HG03139 (cell line): ENCODE results near the gene IGLL1.
"Not testable (repeated sequence)": the region's sequence is repeated elsewhere in the genome, so short reads cannot be mapped to it uniquely, and the experiment has no call there.

Experiments used
- ATAC-seq: cut with Tn5 transposase; IDR thresholded peaks from one replicate; pipeline ENCODE4 v1.9.1; 2021; ENCODE audit not compliant: unreplicated experiment

Gene IGLL1

DNA sequence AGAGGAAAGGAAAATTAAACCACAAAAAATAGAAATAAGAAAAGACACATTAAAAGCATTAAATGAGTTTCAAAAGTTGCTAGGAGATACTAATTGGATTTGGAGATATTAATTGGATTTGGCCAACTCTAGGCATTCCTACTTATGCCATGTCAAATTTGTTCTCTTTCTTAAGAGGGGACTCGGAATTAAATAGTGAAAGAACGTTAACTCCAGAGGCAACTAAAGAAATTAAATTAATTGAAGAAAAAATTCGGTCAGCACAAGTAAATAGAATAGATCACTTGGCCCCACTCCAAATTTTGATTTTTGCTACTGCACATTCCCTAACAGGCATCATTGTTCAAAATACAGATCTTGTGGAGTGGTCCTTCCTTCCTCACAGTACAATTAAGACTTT is 37.7 kb downstream of the IGLL1 start:
- ATAC-seq, result not testable (repeated sequence)

DNA sequence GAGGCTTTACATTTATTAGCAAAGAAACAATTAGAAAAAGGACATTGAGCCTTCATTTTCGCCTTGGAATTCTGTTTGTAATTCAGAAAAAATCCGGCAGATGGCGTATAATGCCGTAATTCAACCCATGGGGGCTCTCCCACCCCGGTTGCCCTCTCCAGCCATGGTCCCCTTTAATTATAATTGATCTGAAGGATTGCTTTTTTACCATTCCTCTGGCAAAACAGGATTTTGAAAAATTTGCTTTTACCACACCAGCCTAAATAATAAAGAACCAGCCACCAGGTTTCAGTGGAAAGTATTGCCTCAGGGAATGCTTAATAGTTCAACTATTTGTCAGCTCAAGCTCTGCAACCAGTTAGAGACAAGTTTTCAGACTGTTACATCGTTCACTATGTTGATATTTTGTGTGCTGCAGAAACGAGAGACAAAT is 38.2 kb downstream of the IGLL1 start:
- not testable (repeated sequence) for ATAC-seq

DNA sequence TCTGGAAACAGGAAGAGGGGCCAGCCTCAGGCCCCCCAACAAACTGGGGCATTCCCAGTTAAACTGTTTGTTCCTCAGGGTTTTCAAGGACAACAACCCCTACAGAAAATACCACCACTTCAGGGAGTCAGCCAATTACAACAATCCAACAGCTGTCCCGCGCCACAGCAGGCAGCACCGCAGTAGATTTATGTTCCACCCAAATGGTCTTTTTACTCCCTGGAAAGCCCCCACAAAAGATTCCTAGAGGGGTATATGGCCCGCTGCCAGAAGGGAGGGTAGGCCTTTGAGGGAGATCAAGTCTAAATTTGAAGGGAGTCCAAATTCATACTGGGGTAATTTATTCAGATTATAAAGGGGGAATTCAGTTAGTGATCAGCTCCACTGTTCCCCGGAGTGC is 39.3 kb downstream of the IGLL1 start:
- ATAC-seq, result not testable (repeated sequence)

DNA sequence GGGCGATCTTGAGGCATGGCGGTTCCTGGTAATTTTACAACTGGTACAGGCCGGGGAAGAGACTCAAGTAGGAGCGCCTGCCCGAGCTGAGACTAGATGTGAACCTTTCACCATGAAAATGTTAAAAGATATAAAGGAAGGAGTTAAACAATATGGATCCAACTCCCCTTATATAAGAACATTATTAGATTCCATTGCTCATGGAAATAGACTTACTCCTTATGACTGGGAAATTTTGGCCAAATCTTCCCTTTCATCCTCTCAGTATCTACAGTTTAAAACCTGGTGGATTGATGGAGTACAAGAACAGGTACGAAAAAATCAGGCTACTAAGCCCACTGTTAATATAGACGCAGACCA is 40.3 kb downstream of the IGLL1 start:
- not testable (repeated sequence) for ATAC-seq

DNA sequence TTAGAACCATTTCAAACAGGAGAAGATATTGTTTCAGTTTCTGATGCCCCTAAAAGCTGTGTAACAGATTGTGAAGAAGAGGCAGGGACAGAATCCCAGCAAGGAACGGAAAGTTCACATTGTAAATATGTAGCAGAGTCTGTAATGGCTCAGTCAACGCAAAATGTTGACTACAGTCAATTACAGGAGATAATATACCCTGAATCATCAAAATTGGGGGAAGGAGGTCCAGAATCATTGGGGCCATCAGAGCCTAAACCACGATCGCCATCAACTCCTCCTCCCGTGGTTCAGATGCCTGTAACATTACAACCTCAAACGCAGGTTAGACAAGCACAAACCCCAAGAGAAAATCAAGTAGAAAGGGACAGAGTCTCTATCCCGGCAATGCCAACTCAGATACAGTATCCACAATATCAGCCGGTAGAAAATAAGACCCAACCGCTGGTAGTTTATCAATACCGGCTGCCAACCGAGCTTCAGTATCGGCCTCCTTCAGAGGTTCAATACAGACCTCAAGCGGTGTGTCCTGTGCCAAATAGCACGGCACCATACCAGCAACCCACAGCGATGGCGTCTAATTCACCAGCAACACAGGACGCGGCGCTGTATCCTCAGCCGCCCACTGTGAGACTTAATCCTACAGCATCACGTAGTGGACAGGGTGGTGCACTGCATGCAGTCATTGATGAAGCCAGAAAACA is 40.8 kb downstream of the IGLL1 start:
- ATAC-seq, result peak; percentile 56

DNA sequence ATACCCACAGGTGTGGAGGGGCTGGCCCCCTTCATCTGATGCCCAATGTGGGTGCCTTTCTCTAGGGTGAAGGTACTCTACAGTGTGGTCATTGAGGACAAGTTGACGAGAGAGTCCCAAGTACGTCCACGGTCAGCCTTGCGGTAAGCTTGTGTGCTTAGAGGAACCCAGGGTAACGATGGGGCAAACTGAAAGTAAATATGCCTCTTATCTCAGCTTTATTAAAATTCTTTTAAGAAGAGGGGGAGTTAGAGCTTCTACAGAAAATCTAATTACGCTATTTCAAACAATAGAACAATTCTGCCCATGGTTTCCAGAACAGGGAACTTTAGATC is 41.4 kb downstream of the IGLL1 start:
- not testable (repeated sequence) for ATAC-seq

DNA sequence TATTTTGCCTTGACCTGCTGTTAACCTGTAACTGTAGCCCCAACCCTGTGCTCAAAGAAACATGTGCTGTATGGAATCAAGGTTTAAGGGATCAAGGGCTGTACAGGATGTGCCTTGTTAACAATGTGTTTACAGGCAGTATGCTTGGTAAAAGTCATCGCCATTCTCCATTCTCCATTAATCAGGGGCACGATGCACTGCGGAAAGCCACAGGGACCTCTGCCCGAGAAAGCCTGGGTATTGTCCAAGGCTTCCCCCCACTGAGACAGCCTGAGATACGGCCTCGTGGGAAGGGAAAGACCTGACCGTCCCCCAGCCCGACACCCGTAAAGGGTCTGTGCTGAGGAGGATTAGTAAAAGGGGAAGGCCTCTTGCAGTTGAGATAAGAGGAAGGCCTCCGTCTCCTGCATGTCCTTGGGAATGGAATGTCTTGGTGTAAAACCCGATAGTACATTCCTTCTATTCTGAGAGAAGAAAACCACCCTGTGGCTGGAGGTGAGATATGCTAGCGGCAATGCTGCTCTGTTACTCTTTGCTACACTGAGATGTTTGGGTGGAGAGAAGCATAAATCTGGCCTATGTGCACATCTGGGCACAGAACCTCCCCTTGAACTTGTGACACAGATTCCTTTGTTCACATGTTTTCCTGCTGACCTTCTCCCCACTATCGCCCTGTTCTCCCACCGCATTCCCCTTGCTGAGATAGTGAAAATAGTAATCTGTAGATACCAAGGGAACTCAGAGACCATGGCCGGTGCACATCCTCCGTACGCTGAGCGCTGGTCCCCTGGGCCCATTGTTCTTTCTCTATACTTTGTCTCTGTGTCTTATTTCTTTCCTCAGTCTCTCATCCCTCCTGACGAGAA is 42.0 kb downstream of the IGLL1 start:
- not testable (repeated sequence) for ATAC-seq

DNA sequence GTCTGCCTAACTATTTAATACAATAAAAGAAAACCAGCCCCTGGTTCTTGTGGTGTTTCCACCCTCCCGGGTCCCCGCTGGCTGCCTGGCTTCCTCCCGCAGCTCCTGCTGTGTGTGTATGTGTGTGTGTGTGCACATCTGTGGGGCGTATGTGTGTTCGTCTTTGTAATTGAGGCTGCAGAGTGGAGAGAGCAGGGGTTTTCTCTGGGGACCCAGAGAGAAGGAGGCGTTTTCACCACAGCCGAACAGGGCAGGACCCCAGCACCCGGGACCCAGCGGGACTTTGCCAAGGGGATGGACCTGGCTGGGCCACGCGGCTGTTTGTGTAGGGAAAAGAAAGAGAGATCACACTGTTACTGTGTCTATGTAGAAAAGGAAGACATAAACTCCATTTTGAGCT is 42.7 kb downstream of the IGLL1 start:
- ATAC-seq, result no peak

DNA sequence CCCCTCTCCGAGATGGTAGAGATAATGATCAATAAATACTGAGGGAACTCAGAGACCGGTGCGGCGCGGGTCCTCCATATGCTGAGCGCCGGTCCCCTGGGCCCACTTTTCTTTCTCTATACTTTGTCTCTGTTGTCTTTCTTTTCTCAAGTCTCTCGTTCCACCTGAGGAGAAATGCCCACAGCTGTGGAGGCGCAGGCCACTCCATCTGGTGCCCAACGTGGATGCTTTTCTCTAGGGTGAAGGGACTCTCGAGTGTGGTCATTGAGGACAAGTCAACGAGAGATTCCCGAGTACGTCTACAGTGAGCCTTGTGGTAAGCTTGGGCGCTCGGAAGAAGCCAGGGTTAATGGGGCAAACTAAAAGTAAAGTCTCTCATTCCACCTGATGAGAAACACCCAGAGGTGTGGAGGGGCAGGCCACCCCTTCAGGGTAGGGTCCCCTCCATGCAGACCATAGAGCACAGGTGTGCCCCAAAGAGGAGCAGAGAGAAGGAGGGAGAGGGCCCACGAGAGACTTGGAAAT is 43.2 kb downstream of the IGLL1 start:
- ATAC-seq, result no peak

DNA sequence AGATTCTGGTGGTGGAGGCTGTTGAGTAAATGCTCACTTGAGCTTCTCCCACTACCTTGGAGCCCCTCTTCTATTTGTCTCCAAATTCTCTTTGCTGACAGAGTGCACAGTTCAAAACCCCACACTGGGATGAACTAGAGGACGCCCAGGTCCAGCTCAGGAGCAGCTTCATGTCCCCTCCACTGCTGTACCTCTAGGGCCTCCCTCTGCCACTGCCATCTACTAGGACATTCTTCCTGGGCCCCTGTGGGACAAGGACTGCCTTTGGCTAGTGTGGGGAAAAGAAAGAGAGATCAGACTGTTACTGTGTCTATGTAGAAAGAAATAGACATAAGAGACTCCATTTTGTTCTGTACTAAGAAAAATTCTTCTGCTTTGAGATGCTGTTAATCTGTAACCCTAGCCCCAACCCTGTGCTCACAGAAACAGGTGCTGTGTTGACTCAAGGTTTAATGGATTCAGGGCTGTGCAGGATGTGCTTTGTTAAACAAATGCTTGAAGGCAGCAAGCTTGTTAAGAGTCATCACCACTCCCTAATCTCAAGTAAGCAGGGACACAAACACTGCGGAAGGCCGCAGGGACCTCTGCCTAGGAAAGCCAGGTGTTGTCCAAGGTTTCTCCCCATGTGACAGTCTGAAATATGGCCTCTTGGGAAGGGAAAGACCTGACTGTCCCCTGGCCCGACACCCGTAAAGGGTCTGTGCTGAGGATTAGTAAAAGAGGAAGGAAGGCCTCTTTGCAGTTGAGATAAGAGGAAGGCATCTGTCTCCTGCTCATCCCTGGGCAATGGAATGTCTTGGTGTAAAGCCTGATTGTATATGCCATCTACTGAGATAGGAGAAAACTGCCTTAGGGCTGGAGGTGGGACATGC is 44.1 kb downstream of the IGLL1 start:
- not testable (repeated sequence) for ATAC-seq

DNA sequence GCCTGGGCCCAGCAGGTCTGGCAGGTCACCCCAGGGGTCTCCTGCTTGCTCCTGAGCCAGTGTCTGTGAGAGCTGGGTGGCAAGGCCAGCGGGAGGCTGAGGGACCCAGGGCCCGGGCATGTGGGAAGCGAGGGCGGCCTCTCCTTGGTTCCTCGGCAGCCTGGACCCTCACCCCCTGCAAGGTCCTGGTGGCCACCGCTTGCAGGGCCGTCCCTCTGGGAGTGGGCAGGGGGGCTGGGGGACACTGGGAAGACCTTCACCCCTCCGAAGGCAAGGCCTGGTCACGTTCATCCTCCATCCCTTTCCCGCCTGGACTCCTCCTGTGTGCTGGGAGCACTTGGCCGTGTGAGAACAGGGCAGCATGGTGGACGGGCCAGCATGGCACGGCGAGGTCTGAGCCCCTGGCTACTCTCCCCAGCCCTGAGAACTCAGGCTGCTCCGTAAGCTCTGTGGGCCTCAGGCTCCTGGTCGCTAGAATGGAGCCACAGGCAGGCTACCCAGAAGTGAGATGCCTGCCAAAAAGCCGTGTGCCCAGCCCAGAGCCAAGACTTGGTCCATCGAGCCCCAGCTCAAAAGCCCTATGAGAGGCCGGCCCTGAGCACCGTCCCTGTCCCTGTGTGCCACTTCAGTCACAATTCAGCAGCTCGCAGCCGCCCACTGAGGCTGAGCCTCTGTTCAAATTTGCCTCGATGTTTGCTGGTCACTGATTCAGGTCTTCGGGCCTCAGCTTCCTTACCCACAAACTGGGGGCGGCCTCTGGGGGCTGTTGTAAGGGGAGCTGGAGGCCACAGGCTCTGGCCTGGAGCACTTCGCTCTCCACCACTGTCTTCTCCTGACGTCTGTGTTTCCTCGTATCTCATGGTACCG is 45.0 kb downstream of the IGLL1 start:
- no peak for ATAC-seq

DNA sequence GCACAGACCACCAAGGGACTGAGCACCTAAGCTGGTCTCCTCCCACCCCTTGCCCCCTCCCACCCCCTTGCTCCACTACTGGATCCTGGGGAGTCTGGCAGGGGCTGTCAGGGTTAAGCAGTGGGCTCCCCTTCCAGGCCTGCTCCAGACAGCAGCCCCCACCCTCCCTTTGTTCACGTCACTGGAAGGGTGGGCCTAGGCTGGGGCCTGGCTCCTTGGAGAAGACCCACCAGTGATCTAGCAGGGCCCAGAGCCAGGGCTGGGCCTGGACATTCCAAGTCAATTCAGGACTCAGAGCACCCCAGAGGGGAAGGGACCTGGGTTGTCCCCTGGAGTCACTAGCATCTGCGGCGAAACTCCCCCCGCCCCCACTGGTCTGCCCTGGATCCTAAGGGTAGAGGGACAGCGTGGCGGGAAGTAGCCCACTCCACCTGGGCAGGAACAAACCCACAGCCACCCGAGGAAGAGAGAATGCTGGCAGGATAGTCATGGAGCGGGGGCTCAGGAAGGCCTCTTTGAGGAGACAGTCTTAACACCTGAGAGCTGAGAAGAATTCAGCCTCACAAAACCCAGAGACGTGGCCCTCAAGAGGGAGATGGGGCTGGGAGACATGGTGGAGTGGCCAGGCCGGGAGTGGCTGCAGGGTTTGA is 45.8 kb downstream of the IGLL1 start:
- no peak for ATAC-seq

DNA sequence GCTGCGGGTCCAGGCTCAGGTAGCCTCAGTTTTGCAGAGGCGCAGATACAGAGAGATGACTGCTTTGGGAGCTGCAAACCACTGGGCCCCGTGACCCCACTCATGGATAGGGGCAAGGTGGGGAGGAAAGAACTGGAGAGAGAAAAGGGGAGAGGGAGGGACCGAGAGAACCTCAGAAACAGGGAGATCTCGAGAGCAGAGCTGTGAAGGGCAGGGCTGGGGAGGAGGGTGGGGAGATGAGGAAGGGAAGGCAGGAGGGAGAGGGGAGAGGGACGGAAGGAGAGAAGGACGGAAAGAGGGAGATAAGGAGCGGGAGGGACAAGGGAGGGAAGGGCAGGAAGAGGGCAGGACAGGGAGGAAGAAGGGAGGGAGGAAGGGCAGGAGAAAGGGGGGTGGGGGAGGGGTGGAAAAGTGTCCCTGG is 46.3 kb downstream of the IGLL1 start:
- no peak for ATAC-seq

DNA sequence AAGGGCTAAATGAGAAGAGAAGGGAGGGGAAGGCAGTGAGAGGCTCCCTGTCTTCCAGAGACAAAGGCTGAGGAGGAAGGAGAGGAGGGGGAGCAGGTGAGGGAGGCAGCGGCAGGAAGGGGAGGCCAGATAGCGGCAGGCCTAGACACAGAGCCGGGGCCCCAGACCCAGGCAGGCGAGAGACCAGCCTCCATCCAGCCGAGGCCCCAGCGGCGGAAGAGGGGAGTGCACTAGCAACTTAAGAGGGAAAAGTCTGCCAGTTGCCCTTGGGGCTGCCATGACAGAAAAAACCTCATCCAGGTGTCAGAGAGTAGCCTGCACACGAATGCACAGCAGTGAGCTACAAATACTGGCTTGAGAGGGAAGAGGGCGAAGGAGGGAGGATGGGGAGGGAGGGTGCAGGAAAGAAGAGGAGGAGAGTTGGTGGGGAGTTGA is 46.7 kb downstream of the IGLL1 start:
- no peak for ATAC-seq

DNA sequence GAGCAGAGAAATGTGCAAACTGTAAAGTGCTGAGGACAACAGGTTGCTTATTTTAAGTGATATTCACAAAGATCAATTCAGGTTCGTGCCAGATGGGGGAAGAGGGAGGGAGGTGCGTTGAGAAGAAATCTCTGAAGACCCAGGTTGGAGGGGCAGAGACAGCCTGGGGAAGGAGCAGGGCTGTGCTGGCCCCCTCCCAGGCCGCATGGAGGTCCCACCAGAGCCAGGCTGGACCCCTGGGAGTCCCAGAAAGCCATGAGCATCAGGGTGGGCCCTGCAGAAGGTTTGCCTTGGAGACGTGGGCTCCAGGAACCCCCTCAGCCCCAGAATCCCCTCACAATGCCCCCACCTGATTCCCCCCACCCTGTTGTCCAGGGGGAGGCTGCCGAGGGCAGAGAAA is 47.4 kb downstream of the IGLL1 start:
- no peak for ATAC-seq

DNA sequence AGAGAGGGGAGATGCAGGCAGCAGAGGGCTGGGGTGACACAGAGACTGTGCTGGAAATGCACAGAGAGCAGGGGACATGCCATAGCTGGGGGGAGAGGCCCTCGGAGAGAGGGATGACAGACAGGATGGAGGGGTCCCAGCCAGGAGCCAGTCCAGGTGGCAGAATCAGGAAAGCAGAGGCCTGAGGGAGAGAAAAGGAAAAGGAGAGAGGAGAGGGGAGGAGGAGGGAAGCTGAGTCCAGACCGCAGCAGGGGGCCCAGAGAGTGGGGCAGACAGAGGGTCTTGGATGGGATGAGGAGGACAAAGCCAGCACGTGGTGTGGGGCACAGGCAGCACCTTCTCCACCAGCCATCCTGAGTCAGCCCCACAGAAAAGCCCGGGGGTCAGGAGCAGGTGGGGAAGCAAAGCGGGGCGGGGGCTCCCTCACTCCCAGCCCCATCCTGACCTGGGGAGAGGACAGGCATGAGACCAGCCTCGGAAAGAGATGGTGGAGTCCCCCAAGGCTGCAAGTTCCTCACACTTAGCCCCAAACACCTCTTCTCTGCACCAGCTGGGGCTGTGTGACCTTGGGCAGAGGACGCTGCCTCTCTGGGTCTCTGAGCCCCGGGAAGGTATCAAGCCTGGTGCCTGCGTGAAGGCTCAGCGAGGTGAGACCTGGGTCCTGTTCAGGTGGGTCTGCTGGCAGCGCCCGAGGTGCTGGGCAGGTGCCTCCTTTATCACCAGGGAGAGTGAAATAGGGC is 48.0 kb downstream of the IGLL1 start:
- no peak for ATAC-seq

DNA sequence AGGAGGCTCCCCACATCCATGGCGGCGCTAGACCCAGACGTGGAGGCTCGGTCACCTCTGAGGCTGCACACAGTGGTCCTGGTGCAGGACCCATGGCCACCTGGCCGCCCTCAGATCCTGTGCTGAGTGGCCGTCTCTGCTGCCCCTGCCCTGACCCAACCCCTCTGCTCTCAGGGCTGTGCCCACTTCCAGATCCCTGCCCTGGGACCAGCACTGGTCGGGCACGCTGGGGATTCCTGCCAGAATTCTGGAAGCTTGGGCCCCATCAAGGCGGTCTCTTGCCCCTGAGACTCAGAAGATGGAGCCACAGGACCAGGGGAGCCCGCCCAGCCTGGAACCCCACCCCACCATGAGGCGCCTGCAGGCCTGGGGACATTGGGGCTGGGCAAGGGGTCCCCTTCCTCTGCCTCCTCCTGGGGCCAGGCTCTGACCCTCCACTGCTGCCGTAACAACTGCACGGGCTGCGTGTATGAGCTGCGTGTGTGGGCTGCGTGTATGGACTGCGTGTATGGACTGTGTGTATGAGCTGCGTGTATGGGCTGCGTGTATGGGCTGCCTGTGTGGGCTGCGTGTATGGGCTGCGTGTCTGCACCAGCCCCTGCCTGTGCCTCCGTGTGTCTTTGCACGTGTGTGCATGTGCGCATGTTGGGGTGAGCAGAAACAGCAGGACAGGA is 48.7 kb downstream of the IGLL1 start:
- no peak for ATAC-seq

DNA sequence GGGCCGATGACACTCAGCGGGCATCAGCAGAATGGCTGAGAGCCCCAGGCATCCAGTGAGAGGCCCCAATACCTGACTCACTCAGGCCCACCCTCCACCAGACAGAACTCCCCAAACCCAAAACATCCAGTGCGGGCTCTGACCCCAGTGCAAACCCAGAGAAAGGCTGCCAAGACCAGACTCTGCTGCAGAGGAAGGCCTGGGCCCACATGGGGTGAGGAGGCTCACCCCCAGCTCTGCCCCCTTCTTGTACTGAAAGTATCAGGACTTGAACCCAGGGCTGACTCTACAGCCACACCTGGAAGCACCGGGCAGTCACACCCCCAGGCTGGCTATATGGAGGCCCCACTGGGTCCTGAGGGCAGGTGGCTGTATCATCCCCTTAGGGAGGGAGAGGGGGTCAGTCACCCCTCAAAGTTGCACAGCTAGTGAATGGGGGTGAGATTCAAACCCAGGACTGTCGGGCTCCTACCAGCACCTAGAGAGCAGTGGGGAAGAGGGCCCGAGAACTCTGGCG is 49.3 kb downstream of the IGLL1 start:
- ATAC-seq, result no peak
